Activated T-cell treated with anti-CD3 and anti-CD28 coated beads for 1 hour (primary cell): Measurements from ENCODE around the gene CSGALNACT2.
"Not testable (repeated sequence)": the region's sequence is repeated elsewhere in the genome, so short reads cannot be mapped to it uniquely, and the experiment has no call there.

Experiments used
- DNase-seq: peaks from one replicate; pipeline ENCODE4 v3.0.0-alpha.2; 2020; ENCODE audit warnings: low read depth

CSGALNACT2 gene

DNA sequence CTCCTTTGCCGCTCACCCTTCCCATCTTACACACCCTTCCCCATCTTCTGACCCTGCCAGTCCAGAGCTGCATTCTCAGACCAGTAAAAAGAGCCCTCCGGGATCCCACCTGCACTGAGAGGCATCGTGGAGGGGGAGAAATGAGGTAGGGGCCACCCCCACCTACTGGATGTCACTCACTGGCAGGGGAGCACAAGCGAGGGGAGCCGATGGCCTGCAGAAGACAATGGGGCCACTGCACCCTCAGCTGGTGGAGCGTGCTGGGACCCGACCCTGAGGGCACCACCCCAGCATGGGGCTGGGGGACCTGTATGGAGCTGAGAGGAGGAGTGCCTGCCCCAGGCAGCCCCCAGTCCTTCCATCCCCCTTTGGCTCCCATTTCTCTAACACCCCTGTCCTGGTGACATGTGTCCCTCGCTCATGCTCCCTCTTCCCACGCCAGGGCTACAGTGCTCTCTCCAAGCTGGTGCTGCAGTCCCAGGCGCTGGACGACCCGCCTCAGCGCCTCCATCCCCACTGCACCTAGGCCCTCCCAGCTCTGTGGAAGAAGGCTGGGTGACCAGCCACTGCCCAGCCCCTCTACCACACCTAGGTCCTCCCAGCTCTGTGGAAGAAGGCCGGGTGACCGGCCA lies 78.8 kb downstream of the CSGALNACT2 start:
- DNase-seq = no peak

GRCh38 chr10:43217563-43218205 lies 79.4 kb downstream of the CSGALNACT2 start:
- DNase-seq = no peak

DNA sequence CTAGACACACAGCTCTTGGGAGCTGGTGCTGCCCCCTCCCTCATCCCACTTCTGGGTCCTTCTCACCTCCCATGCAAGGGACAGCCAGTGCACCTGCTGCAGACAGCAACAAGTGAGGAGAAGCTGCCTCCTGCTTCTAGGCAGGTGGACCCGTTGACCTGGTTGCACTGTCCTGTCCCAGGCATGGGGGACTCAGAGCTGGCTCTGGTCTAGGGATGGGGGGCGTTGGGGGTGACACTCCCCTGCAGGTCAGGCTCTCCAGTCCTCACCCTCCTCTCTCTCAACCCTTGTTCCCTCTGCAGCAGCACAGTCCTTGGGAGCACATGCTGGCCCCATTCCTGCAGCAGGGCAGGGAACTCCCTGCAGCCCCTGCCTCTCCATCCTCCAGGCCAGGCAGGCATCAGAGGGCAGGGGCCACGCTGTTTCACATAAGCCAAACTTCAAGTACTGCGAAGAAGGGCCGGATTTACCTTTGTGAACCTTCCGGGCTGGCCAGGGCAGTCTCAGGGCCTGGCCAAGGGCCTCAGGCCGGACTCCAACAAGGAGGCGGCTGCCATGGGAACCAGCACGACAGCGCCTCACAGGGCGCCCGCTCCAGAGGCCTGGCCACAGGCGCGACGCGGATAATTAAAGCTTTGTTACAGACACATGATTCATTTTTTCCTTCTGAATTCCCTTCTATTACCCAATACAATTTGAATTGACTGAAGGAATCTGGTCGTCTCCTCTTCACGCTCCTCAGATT lies 80.1 kb downstream of the CSGALNACT2 start:
- no peak for DNase-seq

GRCh38 chr10:43218951-43219837 lies 80.9 kb downstream of the CSGALNACT2 start:
- DNase-seq = no peak

DNA sequence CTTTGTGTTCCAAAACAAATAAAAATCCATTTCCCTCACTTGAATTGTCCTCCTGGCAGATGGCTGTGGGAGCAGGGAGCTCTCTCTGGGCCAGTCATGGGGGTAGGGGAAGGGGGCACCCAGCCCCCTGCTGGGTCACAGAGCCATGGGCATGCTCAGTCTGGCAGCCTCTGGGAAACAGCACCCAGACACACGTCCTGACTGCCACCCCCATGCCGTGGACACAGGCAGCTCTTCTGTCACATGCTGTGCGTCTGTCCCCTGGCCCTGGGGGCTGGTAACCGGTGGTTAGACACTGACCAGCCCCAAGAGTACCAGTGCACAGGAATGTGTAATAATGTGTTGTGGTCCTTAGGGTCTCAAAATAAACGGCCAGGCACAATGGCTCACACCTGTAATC lies 81.6 kb downstream of the CSGALNACT2 start:
- DNase-seq = no peak

DNA sequence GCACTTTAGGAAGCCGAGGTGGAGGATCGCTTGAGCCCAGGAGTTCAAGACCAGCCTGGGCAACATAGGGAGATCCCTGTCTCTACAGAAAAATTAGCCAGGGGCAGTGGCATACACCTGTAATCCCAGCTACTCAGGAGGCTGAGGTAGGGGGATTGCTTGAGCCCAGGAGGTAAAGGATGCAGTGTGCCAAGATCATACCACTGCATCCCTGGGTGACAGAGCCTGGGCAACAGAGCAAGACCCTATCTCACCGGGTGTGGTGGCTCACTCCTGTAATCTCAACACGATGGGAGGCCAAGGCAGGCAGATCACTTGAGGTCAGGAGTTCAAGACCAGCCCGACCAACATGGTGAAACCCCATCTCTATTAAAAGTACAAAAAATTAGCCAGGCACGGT lies 82.0 kb downstream of the CSGALNACT2 start:
- DNase-seq = not testable (repeated sequence)

- no peak for DNase-seq
Measured at GRCh38 chr10:43220657-43221418, 82.6 kb downstream of the CSGALNACT2 start.

- no peak for DNase-seq
Measured at GRCh38 chr10:43221419-43222209, 83.4 kb downstream of the CSGALNACT2 start.

- DNase-seq = no peak
Measured at GRCh38 chr10:43222210-43222720, 84.0 kb downstream of the CSGALNACT2 start.

DNA sequence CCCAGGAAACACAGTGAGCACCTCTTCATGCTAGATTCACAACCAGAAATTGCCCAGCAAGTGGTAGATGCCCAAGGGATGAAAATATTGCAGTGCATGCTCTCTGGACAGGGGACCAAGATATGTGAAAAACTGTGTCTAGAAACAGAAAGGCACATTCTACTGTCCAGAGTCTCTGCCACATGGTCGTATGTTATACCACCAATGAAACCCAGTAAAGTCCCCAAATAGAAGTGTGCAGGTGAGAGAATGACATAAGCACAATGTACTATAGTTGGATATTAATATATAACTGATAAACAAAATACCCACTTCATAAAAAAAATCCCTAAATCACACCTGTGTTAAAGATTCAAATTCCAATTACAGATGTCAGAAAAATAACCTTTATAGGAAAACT lies 84.8 kb downstream of the CSGALNACT2 start:
- no peak for DNase-seq

- no peak for DNase-seq
Measured at GRCh38 chr10:43224321-43224720, 86.1 kb downstream of the CSGALNACT2 start.

DNA sequence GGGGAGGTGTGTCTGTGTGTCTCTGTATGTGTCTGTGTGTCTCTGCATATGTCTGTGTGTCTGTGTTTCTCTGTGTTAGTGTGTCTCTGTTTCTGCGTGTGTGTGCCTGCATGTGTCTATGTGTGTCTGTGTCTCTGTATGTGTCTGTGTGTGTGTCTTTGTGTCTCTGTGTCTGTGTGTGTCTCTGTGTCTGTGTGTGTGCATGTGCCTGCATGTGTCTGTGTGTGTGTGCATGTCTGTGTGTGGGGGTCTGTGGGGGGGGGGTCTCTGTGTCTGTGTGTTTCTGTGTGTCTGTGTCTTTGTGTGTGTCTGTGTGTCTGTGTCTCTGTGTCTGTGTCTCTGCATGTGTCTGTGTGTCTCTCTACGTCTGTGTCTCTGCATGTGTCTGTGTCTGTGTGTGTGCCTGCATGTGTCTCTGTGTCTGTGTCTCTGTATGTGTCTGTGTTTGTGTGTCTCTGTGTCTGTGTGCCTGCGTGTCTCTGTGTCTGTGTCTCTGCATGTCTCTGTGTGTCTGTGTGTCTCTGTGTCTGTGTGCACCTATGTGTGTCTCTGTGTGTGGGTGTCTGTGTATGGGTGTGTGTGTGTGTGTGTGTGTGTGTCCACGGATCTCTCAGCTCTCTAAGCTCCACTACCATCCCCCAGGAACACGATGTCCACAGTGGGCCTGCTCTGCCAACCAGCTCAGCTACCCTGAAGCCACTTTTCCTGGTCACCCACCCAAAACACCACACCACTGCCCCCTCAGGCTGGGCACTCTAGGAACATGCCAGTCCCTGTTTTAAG lies 87.0 kb downstream of the CSGALNACT2 start:
- DNase-seq = no peak

- no peak for DNase-seq
Measured at GRCh38 chr10:43225787-43226153, 87.5 kb downstream of the CSGALNACT2 start.

GRCh38 chr10:43226441-43226840 lies 88.2 kb downstream of the CSGALNACT2 start:
- DNase-seq = no peak

DNA sequence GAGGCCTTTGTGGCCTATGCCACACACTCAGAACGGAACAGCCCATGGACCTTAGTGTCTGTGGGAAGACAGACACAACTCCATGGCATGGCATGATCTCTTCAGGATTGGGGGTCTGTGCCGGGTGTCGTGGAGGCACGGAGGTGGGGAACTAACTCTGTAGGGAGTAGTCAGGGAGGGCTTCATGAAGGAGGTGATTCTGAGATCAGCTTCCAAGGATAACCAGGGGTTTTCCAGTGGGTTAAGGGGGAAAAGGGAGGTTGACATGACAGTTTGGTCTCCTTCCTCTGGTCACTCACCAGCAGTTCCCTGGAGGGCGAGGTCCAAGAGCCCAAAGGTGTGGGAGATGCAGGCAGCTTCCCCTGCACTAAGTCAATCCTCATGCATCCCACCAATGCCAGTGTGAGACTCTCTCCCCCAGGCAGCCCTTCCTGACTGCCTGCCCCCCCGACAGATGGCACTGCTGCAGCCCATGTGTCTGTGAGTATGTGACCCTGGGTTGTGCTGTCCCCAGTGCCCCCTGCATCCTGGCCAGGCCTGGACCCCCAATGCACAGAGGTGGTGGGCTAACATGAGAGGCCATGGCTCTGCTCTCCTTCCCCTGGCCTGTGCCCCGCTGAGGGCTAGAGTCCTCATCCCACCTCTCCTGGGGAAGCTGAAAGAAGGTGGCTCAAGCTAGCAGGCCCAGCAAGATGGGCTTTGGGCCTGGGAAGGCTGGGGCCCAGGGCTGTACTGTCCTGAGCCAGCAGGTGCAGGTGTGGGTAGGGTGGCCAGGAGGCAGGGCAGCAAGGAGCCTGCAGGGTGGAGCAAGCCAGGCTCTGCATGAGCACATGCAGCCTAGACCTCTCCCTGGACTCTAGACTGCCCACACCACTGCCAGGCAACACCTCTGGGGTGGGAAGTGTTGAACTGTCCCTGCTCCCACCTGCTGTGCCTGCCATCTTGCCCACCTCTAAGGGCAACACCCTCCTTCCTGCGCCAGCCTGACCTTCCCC lies 88.9 kb downstream of the CSGALNACT2 start:
- no peak for DNase-seq

DNA sequence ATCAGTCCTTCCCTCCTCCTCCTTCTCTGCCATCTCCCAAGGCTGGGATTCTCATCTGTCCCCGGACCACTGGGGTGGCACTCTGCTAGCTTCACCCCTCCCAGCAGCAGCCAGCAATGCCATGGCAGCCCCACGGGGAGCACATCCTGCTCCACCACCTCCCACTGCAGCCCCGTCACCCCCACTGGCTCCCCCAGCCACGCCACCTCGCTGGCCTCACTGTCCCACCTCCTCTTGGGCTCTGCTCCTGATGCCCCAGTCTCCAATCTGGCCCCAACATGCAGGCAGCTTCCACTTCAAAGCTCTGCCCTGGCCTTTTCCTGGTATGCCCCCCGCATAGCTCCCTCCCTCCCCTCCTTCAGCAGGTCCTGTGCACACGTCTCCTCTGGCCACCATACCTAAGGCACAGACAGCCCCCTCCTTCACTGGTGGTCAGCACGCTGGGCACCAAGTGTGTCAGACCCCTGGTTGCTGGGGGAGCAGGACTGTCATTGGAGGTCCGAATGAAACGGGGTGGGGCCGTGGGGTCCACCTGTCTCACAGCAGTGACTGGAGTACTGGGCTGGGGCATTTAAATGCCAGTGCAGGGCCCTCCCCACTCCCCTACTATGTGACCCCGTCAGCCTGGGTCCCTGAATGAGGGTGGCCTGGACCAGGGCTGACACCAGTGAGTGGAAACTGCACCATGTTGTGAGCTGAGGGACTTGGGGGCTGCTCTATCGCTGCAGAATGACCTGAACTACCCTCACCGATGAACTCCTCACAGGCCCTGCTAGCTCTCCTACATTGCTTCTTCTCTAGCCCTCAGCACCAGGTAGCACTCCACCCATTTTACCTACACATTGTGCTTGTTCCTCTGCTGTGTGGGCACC lies 89.9 kb downstream of the CSGALNACT2 start:
- no peak for DNase-seq

- no peak for DNase-seq
Measured at GRCh38 chr10:43228783-43229207, 90.5 kb downstream of the CSGALNACT2 start.
